ENCODE measurements around the gene ZBED5. TPM values are rescaled to one million over a fixed set of nuclear protein-coding genes. Genes with fewer than 3 reads are reported as not detected.

The ZBED5 gene
- total RNA-seq, 1 donor from 2014 or later: 89.1 TPM

DNA sequence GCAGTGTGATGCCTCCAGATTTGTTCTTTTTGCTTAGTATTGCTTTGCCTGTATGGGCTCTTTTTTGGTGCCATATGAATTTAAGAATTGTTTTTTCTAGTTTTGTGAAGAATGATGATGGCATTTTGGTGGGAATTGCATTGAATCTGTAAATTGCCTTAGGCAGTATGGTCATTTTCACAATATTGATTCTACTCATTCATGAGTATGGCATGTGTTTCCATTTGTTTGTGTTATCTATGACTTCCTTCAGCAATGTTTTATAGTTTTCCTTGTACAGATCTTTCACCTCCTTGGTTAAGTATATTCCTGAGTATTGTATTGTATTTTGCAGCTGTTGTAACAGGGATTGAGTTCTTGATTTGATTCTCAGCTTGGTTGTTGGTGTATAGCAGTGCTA lies 18.3 kb upstream of the ZBED5 start:
- Mint-ChIP-seq H3K4me3 (no peak overlapping the region), H3K27ac (ENCODE audit: unreplicated experiment) (peak overlapping the region; percentile 91), H3K4me1 (peaks cover 25% of the 10 kb centered on the region), H3K36me3 (ENCODE audit: low read depth) (peaks cover 25% of the 10 kb centered on the region), H3K27me3 (ENCODE audit: low read depth) (no peaks in the 10 kb centered on the region), H3K9me3 (peaks cover 16% of the 10 kb centered on the region)
- TF ChIP-seq, protein P1, sequence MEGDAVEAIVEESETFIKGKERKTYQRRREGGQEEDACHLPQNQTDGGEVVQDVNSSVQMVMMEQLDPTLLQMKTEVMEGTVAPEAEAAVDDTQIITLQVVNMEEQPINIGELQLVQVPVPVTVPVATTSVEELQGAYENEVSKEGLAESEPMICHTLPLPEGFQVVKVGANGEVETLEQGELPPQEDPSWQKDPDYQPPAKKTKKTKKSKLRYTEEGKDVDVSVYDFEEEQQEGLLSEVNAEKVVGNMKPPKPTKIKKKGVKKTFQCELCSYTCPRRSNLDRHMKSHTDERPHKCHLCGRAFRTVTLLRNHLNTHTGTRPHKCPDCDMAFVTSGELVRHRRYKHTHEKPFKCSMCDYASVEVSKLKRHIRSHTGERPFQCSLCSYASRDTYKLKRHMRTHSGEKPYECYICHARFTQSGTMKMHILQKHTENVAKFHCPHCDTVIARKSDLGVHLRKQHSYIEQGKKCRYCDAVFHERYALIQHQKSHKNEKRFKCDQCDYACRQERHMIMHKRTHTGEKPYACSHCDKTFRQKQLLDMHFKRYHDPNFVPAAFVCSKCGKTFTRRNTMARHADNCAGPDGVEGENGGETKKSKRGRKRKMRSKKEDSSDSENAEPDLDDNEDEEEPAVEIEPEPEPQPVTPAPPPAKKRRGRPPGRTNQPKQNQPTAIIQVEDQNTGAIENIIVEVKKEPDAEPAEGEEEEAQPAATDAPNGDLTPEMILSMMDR (conservative IDR thresholded peaks at IDR 0.05): no peak
- no peak for DNase-seq (ENCODE audit: low read depth, low spot score)

DNA sequence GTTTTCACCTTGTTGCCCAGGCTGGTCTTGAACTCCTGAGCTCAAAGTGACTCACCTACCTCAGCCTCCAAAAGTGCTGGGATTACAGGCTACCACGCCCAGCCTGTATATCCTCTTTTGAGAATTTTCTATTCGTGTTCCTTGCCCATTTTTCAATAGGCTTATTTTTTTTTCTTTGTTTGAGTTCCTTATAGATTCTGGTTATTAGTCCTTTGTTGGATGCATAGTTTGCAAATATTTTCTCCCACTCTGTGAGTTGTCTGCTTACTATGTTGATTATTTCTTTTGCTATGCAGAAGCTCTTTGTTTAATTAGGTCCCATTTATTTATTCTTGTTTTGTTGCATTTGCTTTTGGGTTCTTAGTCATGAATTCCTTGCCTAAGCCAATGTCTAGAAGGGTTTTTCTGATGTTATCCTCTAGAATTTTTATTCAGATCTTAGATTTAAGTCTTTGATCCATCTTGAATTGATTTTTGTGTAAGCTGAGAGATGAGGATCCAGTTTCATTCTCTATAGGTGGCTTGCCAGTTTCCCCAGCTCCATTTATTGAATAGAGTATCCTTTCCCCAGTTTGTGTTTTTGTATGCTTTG lies 17.7 kb upstream of the ZBED5 start:
- Mint-ChIP-seq H3K27ac (ENCODE audit: unreplicated experiment) (no peak overlapping the region), H3K4me3 (no peak overlapping the region), H3K9me3 (peaks cover 17% of the 10 kb centered on the region), H3K4me1 (peaks cover 25% of the 10 kb centered on the region), H3K36me3 (ENCODE audit: low read depth) (peaks cover 26% of the 10 kb centered on the region), H3K27me3 (ENCODE audit: low read depth) (no peaks in the 10 kb centered on the region)
- TF ChIP-seq, protein P1 (conservative IDR thresholded peaks at IDR 0.05): no peak
- no peak for DNase-seq (ENCODE audit: low read depth, low spot score)

DNA sequence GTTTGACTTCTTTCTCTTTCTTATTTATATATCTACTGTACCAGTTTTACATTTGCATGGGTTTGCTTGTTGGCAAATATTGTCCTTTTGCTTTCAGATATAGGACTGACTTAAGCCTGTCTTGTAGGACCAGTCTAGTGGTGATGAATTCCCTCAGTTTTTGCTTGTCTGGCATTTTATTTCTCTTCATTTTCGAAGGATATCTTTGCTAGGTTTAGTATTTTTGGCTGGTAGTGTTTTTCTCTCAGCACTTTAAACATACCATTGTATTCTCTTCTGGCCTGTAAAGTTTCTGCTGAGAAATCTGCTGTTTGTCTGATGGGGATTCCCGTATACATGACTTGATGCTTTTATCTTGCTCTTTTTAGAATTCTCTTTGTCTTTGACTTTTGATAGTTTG lies 14.2 kb upstream of the ZBED5 start:
- Mint-ChIP-seq H3K27me3 (ENCODE audit: low read depth) (no peaks in the 10 kb centered on the region), H3K4me3 (no peak overlapping the region), H3K36me3 (ENCODE audit: low read depth) (peaks cover 21% of the 10 kb centered on the region), H3K4me1 (peaks cover 16% of the 10 kb centered on the region), H3K9me3 (peaks cover 13% of the 10 kb centered on the region), H3K27ac (ENCODE audit: unreplicated experiment) (no peak overlapping the region)
- TF ChIP-seq, protein P1 (conservative IDR thresholded peaks at IDR 0.05): no peak
- DNase-seq (ENCODE audit: low read depth, low spot score): no peak

DNA sequence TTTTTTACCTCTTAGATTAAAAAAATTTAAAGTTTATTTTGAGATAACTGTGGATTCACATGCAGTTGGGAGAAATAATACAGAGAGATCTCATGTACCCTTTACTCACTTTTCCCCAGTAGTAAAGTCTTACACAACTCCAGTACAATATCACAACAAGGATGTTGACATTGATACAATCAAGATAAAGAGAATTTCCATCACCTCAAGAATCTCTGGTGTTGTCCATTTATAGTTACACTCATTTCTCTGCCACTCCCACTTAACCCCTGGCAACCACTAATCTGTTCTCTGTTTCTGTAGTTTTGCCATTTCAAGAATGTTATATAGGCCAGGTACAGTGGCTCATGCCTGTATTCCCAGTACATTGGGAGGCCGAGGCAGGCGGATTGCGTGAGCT lies 10.5 kb upstream of the ZBED5 start:
- Mint-ChIP-seq H3K27ac (ENCODE audit: unreplicated experiment) (no peak overlapping the region), H3K4me3 (no peak overlapping the region), H3K27me3 (ENCODE audit: low read depth) (no peaks in the 10 kb centered on the region), H3K9me3 (peaks cover 10% of the 10 kb centered on the region), H3K4me1 (no peaks in the 10 kb centered on the region), H3K36me3 (ENCODE audit: low read depth) (peaks cover 10% of the 10 kb centered on the region)
- DNase-seq (ENCODE audit: low read depth, low spot score): no peak
- TF ChIP-seq, protein P1 (conservative IDR thresholded peaks at IDR 0.05): no peak

DNA sequence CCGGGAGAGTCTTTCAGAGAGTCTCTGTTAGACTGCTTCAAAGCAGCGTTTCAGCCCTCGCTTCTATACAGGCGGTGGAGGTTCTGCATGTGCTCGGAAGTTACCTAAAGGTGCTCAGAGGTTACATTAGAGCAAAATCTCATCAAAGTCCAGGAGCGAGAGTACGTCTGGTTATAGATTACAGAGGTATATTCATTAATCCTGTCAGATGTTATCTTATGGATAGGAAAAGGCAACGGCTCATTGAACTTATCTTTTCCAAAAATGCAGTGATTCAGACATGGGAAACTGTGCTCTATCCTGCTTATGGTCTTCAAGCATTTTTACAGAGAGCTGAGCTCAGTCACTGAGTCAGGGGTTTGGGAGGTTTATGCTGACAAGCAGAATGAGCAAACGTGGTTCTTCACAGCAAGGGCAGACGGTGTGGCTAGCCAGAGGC lies 9.1 kb upstream of the ZBED5 start:
- H3K27me3 Mint-ChIP-seq (ENCODE audit: low read depth): no peaks in the 10 kb centered on the region
- H3K27ac Mint-ChIP-seq (ENCODE audit: unreplicated experiment): no peak overlapping the region
- peaks cover 4% of the 10 kb centered on the region for H3K36me3 Mint-ChIP-seq (ENCODE audit: low read depth)
- H3K9me3 Mint-ChIP-seq: peaks cover 4% of the 10 kb centered on the region
- TF ChIP-seq, protein P1 (conservative IDR thresholded peaks at IDR 0.05): no peak
- no peak overlapping the region for H3K4me3 Mint-ChIP-seq
- H3K4me1 Mint-ChIP-seq: no peaks in the 10 kb centered on the region
- DNase-seq (ENCODE audit: low read depth, low spot score): no peak

Measured in neural crest cell (in vitro differentiated cells).